CD4-positive, alpha-beta T cell (primary cell): ENCODE measurements around the gene DPP9. TPM values are rescaled to one million over a fixed set of nuclear protein-coding genes. Genes with fewer than 3 reads are reported as not detected.

Experiments used
- ATAC-seq: fragments of 200-7000 bp; cut with Tn5 transposase; one replicate; pipeline ENCODE4 v1.10.0; 2022; ENCODE audit warnings: mild to moderate bottlenecking; ENCODE audit not compliant: poor library complexity
- CTCF ChIA-PET: fragments of 350-600 bp; sonication (Branson Sonifier 250); formaldehyde crosslinking; loops from one replicate; lab custom pipeline; 2021; ENCODE audit warnings: antibody characterized with exemption, inconsistent platforms; lab: Charles Lee
- POLR2A ChIA-PET: fragments of 350-600 bp; sonication (Branson Sonifier 250); formaldehyde crosslinking; loops from one replicate; lab custom pipeline; 2021; ENCODE audit warnings: antibody characterized with exemption, inconsistent platforms; lab: Charles Lee
- DNase-seq, 14 experiments: peaks; one replicate each; pipeline ENCODE4 v3.0.0-alpha.2; 2013 to 2020; ENCODE audit warnings: mixed read lengths in 2 of 14
- H3K27ac ChIP-seq, 2 donors: one replicate each; pipeline versions ENCODE4 v1.5.1 to v1.7.0; 2013; ENCODE audit warnings: low read length in 2 of 2, low read depth in 1 of 2, mild to moderate bottlenecking in 1 of 2
- H3K27me3 ChIP-seq, 2 experiments: 1 replicate in 1 of 2; 2 replicates in 1 of 2; pipeline versions ENCODE4 v1.6.1 to v1.7.0; 2013; ENCODE audit warnings: low read length in 2 of 2, control low read depth in 1 of 2, mild to moderate bottlenecking in 1 of 2, moderate library complexity in 1 of 2; ENCODE audit not compliant: insufficient read depth in 2 of 2, control insufficient read depth in 1 of 2
- H3K36me3 ChIP-seq: one replicate; pipeline ENCODE4 v1.6.1; 2013; ENCODE audit warnings: low read length, control low read depth; ENCODE audit not compliant: insufficient read depth
- H3K4me1 ChIP-seq: one replicate; pipeline ENCODE4 v1.6.1; 2013; ENCODE audit warnings: low read length, control low read depth; ENCODE audit not compliant: insufficient read depth
- H3K4me3 ChIP-seq: one replicate; pipeline ENCODE4 v1.5.1; 2013; ENCODE audit warnings: mild to moderate bottlenecking, low read length, moderate library complexity
- H3K9me3 ChIP-seq, 2 experiments: 1 replicate in 1 of 2; 2 replicates in 1 of 2; pipeline versions ENCODE4 v1.6.1 to v1.7.0; 2013; ENCODE audit warnings: low read length in 2 of 2, mild to moderate bottlenecking in 2 of 2, control low read depth in 1 of 2, moderate library complexity in 1 of 2; ENCODE audit not compliant: control insufficient read depth in 1 of 2, insufficient read depth in 1 of 2
- H3K27ac Mint-ChIP-seq: one replicate; pipeline ENCODE4 v1.8.0; 2020; ENCODE audit warnings: mixed read lengths
- H3K27me3 Mint-ChIP-seq: one replicate; pipeline ENCODE4 v1.8.0; 2021; ENCODE audit warnings: mixed read lengths
- H3K36me3 Mint-ChIP-seq: one replicate; pipeline ENCODE4 v1.8.0; 2021; ENCODE audit warnings: low read depth, mixed read lengths
- H3K4me1 Mint-ChIP-seq: one replicate; pipeline ENCODE4 v1.8.0; 2021; ENCODE audit warnings: low read depth, mixed read lengths
- H3K4me3 Mint-ChIP-seq: one replicate; pipeline ENCODE4 v1.8.0; 2020; ENCODE audit warnings: mild to moderate bottlenecking, mixed read lengths
- H3K9me3 Mint-ChIP-seq: one replicate; pipeline ENCODE4 v1.8.0; 2020; ENCODE audit warnings: mixed read lengths
- intact Hi-C, 2 experiments: fragments of 100-400 bp; cut with DNase I in 1 of 2; cut with micrococcal nuclease in 1 of 2; formaldehyde crosslinking; loops; one replicate each; pipeline versions ENCODE4 v1.15.1 to v1.9.0; 2023 to 2025; cut with DNase I, micrococcal nuclease
- total RNA-seq, 174 experiments: library from RNA in 2 of 174; stranded (reverse) in 2 of 174; gene quantifications; one replicate each; pipeline ENCODE4 v1.2.3 and lab custom pipeline; 2021 to 2026
- TF ChIP-seq, protein P1 (sequence below): fragments of 200-600 bp; IDR thresholded peaks from one replicate; pipeline ENCODE4 v1.8.0; 2022; ENCODE audit warnings: antibody characterized with exemption, mild to moderate bottlenecking

DPP9 gene
- total RNA-seq, 2 experiments from 2014 or later = 67.9 to 72.8 TPM

DNA sequence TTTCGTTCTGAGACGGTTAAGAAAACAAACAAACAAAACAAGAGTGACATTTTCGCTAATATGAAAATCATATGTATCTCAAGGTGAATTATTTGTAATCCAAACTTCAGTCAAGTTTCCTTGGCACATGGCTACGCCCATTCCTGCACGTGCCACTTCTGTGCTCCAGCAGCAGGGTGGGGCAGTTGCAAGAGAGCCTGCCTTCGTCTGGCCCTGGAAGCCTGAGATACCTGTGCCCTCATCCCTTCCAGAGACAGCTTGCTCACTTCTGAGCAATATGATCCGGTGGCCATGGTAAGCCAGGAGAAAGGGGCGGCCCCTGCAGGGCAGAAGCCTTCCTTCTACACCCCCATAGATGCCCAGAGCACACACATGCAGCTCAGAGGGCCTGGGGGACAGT, 22.1 kb downstream of the DPP9 start:
- no peak overlapping the region for H3K27ac Mint-ChIP-seq
- ChIA-PET CTCF (no interaction called here), POLR2A (no interaction called here)
- Histone ChIP-seq H3K4me1 (no peaks in the 10 kb centered on the region), H3K27me3 (no peaks in the 10 kb centered on the region), H3K27ac (no peak overlapping the region), H3K36me3 (peaks cover 83% of the 10 kb centered on the region), H3K4me3 (no peak overlapping the region), H3K9me3 (no peaks in the 10 kb centered on the region)
- ATAC-seq (no peak), DNase-seq (no peak)
- TF ChIP-seq, protein P1, sequence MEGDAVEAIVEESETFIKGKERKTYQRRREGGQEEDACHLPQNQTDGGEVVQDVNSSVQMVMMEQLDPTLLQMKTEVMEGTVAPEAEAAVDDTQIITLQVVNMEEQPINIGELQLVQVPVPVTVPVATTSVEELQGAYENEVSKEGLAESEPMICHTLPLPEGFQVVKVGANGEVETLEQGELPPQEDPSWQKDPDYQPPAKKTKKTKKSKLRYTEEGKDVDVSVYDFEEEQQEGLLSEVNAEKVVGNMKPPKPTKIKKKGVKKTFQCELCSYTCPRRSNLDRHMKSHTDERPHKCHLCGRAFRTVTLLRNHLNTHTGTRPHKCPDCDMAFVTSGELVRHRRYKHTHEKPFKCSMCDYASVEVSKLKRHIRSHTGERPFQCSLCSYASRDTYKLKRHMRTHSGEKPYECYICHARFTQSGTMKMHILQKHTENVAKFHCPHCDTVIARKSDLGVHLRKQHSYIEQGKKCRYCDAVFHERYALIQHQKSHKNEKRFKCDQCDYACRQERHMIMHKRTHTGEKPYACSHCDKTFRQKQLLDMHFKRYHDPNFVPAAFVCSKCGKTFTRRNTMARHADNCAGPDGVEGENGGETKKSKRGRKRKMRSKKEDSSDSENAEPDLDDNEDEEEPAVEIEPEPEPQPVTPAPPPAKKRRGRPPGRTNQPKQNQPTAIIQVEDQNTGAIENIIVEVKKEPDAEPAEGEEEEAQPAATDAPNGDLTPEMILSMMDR = no peak
- no peaks in the 10 kb centered on the region for H3K9me3 Mint-ChIP-seq
- H3K4me3 Mint-ChIP-seq = no peak overlapping the region
- intact Hi-C loops = no loop called here
- H3K36me3 Mint-ChIP-seq = peaks cover 79% of the 10 kb centered on the region
- H3K4me1 Mint-ChIP-seq = no peaks in the 10 kb centered on the region
- no peaks in the 10 kb centered on the region for H3K27me3 Mint-ChIP-seq

DNA sequence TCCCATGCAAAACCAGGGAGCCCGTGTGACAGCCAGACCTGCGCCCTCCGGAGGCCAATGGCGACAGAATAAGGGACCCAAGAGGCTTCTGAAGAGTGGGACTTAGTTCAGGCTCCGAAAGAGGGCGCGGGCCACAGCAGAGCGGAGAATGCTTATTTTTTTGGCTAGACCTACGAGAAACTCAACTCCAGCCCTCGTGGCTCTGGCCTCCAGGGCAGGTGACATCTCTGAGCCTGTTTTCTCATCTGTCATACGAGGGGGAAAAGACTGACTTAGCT, 23.0 kb downstream of the DPP9 start:
- H3K27me3 ChIP-seq = no peaks in the 10 kb centered on the region
- Mint-ChIP-seq H3K27ac (no peak overlapping the region), H3K9me3 (no peaks in the 10 kb centered on the region), H3K27me3 (no peaks in the 10 kb centered on the region), H3K4me3 (no peak overlapping the region), H3K36me3 (peaks cover 86% of the 10 kb centered on the region), H3K4me1 (no peaks in the 10 kb centered on the region)
- ATAC-seq (no peak), DNase-seq (no peak)
- no peaks in the 10 kb centered on the region for H3K4me1 ChIP-seq
- intact Hi-C loops = no loop called here
- CTCF ChIA-PET = no interaction called here
- POLR2A ChIA-PET = no interaction called here
- H3K9me3 ChIP-seq = no peaks in the 10 kb centered on the region
- H3K27ac ChIP-seq = no peak overlapping the region
- H3K36me3 ChIP-seq = peaks cover 86% of the 10 kb centered on the region
- H3K4me3 ChIP-seq = no peak overlapping the region
- TF ChIP-seq, protein P1 = no peak

DNA sequence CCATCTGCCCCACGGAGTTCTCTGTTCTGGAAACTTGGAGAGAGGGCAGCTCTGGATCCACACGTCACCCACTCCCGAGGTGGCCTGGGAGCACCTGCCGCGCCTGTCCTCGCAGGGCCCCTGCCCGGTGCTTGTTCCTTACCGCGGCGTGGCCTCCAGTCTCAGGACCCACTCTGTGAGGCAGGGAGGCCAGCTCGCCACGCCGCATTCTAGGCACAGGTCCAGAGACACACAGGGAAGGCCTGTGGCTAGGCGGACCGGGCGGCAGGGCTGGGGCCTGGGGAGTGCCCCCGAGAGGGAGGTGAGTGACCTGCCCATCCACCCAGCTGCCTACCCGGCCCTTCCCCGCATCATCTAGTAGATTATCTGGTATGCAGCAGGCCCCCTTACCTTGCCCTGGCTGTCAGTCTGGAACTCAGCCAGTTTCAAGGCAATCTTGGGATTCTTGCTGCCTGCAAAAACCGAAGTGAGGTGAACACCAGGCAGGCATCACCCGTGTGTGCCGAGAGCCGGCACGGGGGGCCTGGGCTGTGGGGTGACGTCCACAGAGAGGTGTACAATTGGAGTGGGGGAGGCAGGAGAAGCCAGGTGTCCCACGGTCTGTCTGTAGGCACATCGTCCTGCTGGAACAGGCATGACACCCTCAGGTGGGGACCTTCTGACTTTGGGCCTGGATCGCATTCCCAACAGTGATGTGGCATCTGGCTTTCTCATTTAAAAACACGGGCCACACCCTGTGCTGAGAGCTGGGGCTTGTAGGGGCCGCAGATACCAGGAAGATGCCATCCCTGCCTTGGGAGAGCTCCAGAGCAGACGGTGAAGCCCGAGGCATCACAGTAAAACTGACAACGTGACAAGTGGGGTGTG, 23.6 kb downstream of the DPP9 start:
- Mint-ChIP-seq H3K27me3 (no peaks in the 10 kb centered on the region), H3K4me1 (no peaks in the 10 kb centered on the region), H3K4me3 (no peak overlapping the region), H3K9me3 (no peaks in the 10 kb centered on the region), H3K27ac (no peak overlapping the region), H3K36me3 (peaks cover 87% of the 10 kb centered on the region)
- ChIA-PET CTCF (no interaction called here), POLR2A (no interaction called here)
- Histone ChIP-seq H3K9me3 (no peaks in the 10 kb centered on the region), H3K4me3 (no peak overlapping the region), H3K4me1 (no peaks in the 10 kb centered on the region), H3K36me3 (peaks cover 86% of the 10 kb centered on the region), H3K27ac (no peak overlapping the region), H3K27me3 (no peaks in the 10 kb centered on the region)
- intact Hi-C loops = no loop called here
- DNase-seq = no peak
- ATAC-seq = no peak
- TF ChIP-seq, protein P1 = no peak
